Erythroblast (primary cell): ENCODE data around the gene REEP2.

Source experiments
- GATA1 ChIP-seq: IDR thresholded peaks from 2 replicates; pipeline ENCODE4 v1.6.1; 2011; ENCODE audit warnings: low read depth, mild to moderate bottlenecking, control low read depth, low read length, moderate library complexity
- POLR2A ChIP-seq: IDR thresholded peaks from 2 replicates; pipeline ENCODE4 v1.6.1; 2011; ENCODE audit warnings: mild to moderate bottlenecking, low read length

DNA sequence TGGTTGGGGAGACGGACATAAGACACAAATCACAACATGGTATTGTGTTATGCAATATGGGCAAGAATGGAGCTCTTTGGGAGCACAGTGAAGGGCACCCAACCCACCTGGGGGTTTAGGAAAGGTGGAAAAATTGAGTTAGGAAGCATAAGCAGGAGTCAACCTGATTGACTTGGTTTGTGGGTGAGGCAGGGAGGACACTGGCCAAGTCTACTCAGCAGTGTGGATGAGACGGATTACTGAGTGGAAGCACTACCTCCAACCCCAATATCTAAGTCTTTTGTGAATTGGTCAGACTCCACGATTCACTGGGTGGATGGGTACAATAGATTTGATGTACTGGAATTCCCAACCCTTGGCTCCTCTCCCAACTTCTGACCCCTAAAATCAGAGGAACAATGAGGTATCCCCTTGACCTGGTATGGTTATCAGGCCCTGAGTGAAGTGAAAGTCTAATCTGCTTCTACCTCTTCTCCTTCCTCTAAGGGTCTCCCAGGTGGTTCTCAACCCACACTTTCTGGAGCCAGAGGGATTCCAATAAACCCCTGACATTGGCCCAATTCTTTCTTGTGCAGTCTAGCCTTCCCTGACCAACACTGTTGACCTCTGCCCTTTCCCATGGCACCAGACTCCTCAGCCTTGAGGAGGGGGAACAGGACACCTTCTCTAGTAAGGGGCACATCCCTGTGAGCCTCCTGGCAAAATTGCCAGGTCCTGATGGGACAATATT, 31.6 kb downstream of the REEP2 start:
- TF ChIP-seq POLR2A (no peak), GATA1 (no peak)
